HG02970 (cell line): ENCODE measurements around the gene NCBP1.

Experiments used
- ATAC-seq: cut with Tn5 transposase; IDR thresholded peaks from one replicate; pipeline ENCODE4 v1.9.1; 2021; ENCODE audit warnings: mild to moderate bottlenecking, moderate library complexity, moderate number of reproducible peaks; ENCODE audit not compliant: unreplicated experiment, low FRiP score

NCBP1 gene

DNA sequence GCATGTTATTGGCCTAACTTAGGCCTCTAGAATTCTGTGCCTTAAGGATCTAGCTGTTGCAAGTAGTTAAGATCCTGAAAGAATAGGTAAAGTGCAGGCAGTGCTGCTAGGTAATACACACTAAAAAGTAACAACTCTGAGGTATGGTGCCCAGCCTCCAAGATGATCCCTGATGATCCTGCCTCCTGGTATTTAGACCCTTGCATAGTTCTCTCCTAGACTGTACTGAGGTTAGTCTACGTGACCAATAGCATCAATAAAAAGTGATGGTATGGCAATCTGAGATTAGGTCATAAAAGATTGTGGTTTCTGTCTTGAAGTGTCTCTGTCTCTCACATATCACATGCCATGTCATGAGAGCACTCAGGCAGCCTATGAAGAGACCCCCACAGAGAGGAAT, 9.7 kb upstream of the NCBP1 start:
- ATAC-seq = no peak

DNA sequence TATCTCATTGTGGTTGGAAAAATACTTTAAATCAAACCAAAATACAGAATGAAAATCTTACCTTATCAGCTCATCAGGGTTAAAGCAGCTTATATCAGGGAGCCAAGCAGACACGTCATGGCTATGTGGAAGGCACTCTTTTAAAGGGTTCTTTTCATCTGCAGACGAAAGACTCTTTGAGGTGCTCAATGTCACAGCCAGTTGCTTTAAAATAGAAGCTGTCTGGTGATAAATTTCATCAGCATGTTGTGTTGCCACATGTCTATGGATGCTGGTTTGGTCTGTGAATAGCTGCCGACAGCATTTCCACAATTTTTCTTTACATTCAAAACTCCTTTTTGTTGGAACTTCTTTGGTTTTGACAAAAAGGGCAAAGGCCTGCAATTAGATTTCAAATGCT, 8.0 kb upstream of the NCBP1 start:
- ATAC-seq = no peak

DNA sequence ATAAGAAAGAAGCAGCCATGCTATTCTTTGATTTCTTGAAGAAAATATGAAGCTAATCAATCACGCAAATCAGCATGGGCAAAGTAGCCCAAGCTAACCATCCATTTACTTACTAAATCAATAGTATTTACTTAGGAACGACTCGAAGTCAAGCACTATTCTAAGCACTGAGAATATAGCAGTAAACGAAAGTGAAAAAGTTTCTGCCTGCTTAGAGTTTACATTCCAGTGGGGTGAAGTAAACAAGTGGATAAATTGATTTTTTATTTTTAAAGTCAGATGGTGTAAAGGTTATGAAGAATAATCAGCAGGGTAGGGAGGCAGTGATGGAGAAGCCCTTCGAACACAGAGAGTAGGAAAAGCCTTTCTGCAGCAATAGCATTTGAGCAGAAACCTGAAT, 6.0 kb upstream of the NCBP1 start:
- ATAC-seq = no peak

DNA sequence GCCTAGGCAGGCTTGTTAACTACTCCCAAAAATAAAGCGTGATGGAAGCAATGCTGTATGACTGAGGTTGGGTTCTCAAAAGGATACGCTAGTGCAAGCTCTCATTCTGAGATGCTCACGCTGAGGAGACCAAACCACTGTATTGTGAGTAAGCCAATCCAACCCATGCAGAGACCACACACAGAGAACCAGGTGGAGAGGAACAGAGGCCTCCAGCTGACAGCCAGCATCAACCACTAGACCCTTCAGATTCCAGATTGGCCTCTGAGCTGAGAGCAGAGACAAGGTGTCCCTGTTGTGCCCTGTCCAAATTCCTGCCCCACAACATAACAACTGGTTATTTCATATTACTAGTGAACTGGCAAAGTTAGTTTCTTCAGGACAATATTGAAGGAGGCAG, 5.0 kb upstream of the NCBP1 start:
- ATAC-seq = no peak

DNA sequence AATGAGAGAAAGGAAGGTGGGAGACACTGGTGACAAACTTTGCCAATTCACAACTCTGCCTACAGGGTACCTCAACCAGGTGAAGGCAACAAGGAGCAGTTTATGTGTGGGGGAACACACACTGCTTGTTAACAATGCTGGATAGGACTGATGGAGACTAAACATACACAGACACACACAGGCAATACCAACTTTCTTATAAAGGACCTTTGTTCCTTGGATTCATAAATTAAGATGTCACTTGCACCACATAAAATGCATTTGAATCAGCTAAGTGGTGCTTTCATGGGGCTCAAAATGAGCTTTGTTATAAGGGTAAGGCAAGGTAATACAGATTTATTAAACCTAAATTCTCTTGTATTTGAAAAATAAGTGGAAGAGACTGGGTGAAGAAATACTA, 4.5 kb upstream of the NCBP1 start:
- no peak for ATAC-seq

DNA sequence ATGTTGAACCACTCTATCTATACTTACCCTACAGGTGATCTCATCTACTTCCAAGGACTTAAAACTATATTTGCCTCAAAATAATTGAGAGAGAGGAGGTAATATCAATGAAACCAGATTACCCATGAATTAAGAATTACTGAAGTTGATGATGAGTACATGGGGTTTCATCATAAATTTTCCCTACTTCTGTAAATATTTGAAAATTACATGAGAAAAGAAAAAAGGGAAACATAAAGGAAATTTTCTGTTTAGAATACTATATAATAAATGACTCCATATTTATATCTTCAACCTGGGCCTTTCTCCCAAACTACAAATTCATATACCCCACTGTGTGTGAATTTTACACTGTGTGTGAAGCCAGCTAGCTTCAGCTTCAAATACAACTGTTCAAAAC, 3.0 kb upstream of the NCBP1 start:
- ATAC-seq = no peak

DNA sequence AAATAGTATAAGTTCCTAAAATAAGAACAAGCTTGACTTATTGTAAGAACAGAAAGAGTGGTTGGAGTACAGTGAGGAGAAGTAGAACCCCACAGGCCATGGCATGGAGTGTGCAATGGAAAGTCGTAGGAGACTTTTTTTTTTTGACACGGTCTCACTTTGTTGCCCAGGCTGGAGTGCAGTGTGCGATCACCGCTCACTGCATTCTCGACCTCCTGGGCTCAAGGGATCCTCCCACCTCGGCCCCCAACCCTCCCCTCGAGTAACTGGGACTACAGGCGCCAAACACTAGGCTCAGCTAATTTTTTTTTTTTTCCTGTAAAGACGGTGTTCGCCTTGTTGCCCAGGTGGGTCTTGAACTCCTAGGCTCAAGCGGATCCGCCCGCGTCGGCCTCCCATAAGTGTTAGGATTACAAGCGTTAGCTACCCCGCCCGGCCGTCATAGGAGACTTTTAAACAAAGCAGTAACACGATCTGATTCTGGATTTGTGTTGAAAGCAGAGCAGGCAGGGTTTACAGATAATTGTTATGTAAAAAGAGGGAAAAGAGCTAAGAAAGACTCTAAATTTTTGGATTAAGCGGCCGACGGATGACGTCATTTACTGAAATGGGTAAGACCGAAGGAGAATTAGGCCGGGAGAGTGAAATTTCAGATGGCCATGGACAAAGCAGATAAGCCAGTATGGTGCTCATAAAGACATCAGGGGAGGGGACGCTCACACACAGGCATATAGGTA, 1.2 kb upstream of the NCBP1 start:
- peak; percentile 17 for ATAC-seq

DNA sequence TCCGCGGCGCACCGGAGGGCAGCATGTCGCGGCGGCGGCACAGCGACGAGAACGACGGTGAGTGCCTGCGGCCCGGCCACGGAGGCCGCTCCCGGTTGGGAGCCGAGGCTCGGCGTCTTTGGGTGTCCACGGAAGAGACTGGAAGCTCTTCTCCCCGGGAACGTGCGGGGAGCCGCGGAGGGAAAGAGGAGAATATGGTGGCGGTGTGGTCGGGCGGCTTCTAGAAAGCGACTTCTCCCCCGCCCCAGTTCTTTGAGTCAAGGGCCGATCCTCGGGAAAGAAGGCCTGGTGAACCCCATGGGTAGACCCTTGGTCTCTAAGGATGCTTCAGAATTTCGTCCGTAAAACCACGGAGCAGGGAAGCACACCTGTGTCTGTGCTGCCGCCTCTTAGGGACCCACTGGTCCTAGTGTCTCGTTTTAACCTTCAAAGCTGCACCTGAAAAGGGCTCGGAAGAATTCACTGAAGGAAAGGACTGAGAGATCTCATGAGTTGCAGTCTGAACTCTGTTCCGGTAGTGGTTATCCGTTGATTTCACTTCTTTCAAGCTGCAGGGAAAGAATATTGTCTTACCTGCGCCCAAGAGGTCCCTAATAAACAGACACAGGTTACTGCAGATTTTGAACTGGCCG, 354 bp downstream of the NCBP1 start:
- ATAC-seq = peak; percentile 0

DNA sequence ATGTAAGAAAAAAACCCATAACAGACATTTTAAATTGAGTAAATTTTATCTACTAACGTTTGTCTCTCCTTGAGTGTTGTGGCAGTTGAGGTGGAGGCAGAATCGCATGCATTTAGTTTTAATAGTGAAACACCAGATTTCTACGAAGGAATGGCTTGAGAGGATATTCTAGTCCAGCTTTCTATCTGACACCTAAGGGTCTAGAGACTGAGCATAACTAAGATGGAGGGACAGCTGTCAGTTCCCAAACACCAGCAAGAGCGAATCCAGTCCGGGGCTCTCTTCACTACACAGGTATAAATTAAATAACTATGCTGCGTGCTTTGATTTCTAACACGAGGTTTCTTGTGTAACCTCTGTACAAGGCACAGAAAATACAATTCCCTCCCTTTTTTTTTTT, 1.4 kb downstream of the NCBP1 start:
- ATAC-seq = no peak

DNA sequence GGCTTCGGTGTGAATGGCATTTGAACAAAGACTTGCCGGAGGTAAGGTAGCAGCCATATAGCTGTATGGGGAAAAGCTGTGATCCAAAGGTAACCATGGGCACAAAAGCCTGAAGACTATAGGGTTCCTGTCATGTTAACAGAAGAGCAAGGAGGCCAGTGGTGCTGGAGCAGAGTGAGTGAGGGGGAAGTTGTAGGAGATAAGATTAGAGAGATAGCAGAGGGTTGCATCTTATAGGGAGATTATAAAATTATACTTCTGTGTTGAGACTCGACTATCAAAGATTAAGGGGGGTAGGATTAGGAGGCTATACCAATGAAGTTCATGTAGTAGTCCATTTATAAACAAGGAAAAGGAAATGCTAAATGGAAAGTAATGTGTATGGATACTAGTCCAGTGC, 3.3 kb downstream of the NCBP1 start:
- ATAC-seq = no peak

DNA sequence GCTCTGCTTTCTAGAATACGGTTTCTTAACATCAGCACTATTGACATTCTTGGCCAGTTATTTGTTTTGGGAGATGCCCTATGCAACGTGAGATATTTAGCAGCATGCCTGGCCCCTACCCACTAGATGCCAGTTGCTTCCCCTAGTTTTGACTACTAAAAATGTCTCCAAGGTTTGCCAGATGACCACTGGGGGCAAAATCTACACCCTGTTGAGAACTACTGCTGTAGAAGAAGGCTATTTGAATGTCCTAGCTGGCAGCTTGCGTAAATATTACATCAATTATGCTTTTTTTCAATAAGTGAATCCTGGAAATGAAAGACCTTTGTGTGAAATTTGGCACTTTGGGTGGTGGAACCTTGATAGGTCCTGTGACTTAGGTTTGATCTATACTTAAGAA, 5.0 kb downstream of the NCBP1 start:
- ATAC-seq = no peak

DNA sequence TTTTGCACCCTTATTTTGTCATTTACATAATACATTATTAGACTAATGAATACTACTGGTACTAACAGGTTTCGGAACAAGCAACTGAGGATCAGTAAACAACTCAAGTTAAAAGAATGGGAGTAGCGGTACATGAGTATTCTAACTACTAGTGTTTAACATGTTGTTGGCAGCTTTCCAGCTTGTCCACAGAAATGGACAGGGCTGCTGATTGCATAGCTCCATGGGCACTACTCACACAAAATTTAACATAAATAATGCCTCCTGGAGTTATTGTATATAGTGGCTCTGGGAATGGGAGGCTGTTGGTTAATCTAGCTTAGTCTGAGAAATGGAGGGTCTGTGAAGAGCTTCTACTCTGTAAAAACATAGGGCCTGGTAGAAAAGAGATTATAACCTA, 6.7 kb downstream of the NCBP1 start:
- no peak for ATAC-seq

DNA sequence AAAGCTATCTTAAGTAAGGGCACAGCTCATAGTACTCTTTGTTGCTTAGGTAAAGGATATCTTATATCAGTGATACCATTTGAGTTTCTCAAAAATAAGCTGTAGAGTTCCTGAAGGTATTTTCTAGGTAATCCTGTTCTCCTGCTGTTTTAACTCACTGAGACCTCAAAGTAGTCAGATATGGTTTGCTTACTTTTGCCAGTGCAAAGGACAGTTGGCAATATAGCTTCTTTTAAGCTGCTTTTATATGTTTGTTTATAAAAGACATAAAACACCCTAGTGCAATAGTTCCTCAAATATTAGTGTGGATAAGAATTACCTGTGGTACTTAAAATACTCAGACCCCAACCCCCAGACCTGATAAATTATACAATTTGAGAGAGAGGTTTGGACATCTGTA, 12.1 kb downstream of the NCBP1 start:
- ATAC-seq = no peak

DNA sequence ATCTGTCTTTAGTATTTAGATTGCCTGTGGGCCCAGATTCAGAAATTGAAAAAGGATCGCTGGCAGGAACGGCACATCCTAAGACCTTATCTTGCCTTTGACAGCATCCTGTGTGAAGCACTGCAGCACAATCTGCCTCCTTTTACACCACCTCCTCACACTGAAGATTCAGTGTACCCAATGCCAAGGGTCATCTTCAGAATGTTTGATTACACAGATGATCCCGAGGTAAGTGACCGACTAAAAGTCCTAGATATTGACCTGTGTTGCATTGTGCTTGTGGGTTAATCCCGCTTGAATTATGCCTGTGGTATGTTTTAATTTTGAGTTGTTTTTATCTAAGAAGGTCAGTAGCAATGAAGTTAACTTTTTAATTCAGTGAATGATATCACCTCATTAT, 14.4 kb downstream of the NCBP1 start:
- ATAC-seq = no peak

DNA sequence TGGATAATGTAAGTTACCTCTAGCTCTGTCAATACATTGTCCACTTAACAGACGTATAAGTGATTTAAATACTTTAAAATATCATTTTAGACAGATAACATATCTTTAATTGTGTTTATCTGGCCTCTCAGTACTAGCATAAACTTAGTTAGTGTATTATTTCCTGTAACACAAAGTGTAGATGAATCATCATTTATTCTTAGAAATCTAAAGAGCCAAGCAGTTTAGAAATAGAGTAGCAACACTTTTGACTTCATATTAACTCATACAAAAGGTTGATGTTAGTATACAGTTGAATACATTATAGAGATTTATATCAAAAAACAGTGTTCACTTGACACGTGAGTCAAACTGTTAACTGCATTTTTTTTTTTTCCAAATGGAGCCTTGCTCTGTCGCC, 18.0 kb downstream of the NCBP1 start:
- no peak for ATAC-seq

DNA sequence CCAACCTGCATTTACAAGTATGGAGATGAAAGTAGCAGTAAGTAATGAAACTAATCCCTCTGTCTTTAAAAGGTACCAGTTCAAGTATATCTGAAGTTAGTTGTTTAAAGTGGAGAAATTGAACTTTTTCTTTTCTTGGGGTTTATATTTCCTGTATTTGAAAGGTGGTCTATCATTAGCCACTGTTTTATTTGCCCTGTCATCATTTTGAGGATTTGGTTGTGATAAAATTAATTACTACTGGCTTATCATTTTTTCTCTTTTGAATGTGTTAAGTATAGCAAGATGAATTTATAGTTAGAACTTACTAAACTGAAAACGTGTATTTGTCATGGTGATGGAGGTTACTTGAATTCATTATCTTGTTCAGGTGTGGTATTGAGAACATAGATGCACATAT, 25.1 kb downstream of the NCBP1 start:
- no peak for ATAC-seq

DNA sequence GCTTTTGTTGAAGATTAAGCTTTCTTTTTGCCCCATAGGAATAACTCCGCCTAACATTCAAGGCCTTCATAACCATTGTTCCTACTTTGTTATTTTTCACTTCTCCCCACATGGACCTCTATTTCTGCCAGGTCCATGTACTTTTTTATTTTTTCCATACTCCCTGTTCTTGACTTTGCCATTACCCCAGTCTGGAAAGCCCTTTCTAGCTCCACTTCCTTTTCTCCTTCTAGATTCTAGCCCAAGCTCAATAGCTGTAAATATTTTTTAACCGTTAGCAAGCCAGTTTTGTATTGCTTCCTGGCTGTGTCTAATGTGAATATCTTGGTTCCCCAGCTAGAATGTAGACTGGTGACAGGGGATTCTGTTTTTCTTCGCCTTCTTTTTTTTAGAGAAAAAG, 26.1 kb downstream of the NCBP1 start:
- ATAC-seq = no peak

DNA sequence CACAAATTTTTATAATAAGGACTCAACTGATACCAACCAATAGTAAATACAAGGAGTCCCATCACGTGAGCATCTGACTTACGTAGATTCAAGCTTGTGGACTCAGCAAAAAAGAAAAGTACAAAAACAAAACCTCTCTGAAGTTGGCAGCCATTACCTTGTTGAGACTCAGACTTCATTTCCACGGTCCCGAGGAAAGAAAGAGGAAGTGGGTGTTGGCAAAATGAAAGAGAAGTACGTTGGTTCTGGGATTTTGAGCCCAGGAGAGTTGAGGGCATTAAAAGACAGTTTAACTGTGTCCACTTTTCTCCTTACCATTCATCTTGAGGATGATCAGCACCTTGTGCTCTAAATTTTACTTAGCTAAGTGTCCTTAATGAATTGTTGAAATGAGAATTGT, 26.7 kb downstream of the NCBP1 start:
- no peak for ATAC-seq

DNA sequence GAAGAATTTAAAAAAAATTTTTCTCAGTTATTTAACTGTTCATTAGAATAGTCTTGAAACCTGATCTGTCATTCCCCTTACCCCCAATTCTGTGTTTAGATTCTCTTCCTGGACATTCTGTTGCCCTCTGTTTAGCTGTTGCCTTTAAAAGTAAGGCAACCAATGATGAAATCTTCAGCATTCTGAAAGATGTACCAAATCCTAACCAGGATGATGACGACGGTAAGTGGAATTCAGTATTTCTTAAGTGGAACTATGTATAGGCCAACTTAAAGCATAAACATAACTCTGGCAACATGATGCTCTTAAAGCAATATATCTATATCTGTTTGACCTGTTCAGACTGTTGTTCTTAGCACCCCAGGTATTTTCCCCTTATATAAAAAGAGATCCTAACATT, 27.2 kb downstream of the NCBP1 start:
- ATAC-seq = no peak

DNA sequence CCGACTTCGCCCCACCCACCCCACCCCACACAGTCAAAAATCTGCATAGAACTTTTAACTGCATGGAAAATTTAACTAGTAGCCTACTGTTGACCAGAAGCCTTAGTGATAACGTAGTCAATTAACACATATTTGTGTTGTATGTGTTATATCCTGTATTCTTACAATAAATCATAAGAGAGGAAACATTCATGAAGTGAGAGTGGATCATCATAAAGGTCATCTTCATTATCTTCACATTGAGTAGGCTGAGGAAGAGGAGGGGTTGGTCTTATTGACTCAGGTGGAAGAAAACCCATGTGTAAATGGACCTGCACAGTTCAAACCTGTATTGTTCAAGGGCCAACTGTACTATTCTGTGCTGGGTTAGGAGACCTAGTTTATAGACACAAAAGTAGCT, 32.1 kb downstream of the NCBP1 start:
- ATAC-seq = no peak

DNA sequence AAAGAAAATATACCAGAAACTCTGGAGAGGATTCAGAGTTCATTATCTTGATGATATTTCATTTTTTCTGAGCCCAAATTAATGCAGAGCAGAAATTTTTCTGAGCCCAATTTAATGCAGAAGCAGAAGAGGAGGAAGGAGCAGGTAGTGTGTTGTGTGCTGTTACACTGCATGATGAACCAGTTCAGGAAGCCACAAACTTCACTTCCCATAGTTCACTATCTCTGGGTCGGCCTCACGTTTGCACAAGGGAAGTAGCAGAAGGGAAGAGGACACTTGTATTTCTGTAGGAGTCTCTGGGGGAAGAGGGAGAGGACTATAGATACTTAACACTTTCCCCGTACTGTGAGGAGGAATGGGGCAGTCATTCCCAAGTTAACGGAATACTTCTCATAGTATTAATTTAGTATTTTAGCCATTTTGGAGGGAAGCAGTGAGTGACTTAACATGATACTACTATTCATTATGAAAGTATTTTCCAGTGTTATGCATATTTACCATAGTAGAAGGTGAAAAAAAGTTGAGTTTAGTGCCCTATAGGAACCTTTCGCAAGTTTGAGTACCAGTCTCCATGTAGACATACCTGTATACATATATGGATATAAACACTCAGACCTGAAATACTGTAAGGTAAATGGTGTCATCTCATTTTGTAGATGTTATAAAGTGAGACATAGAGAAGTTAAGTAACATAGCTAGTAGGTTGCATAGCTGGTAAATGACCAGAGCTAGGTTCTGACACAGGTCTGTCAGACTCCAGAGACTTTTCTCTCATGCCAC, 33.5 kb downstream of the NCBP1 start:
- ATAC-seq = no peak

DNA sequence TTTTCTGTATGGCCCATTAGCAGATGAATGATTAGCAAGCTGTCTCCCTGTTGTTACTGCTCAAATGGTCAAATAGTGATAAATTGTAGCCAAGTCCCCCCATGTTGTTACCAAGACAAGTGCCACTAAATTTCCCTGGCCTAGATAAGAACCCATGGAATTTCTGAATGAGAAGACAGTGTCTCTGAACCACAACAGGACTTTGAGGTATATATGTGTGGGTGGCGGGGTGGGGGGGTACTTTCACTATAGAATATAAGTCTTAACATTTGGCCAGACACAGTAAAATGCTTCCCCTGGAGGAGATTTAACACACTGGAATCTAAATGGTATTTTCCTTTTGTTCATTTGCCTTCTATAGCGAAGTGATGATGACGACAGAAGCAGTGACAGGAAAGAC, 34.9 kb downstream of the NCBP1 start:
- no peak for ATAC-seq
